Neural progenitor cell (in vitro differentiated cells): ENCODE measurements around the gene SLC38A1.

Experiments
- CTCF ChIP-seq: fragments of 200-600 bp; sonication (generic); IDR thresholded peaks from 2 replicates; pipeline ENCODE4 v1.5.1; 2017; ENCODE audit warnings: antibody characterized with exemption, mild to moderate bottlenecking
- EZH2 ChIP-seq: fragments of 200-600 bp; sonication (generic); IDR thresholded peaks from 2 replicates; pipeline ENCODE4 v1.6.1; 2017; ENCODE audit warnings: antibody characterized with exemption, mild to moderate bottlenecking, moderate library complexity
- EZH2phosphoT487 ChIP-seq: fragments of 200-600 bp; sonication (generic); IDR thresholded peaks from 2 replicates; pipeline ENCODE4 v1.6.1; 2017; ENCODE audit warnings: antibody characterized with exemption

GRCh38 chr12:46212108-46212982 is 56.5 kb downstream of the SLC38A1 start:
- TF ChIP-seq CTCF (no peak), EZH2 (no peak), EZH2phosphoT487 (no peak)
